MM.1S (cell line): ENCODE data around the gene STK10.

Experiments used
- DNase-seq: peaks from one replicate; pipeline ENCODE4 v3.0.0-alpha.2; 2015
- H2AFZ ChIP-seq: fragments of 300-600 bp; sonication (generic); 2 replicates; pipeline ENCODE4 v1.6.0; 2016; ENCODE audit warnings: antibody characterized with exemption, low read length
- H3F3A ChIP-seq: fragments of 300-600 bp; sonication (generic); 2 replicates; pipeline ENCODE4 v1.6.1; 2016; ENCODE audit warnings: mild to moderate bottlenecking, antibody characterized with exemption, low read length, moderate library complexity, mixed read lengths; ENCODE audit not compliant: insufficient read depth
- H3K27ac ChIP-seq: fragments of 300-600 bp; sonication (generic); 2 replicates; pipeline ENCODE4 v1.5.1; 2016; ENCODE audit warnings: mild to moderate bottlenecking, low read length
- H3K27me3 ChIP-seq: fragments of 300-600 bp; sonication (generic); replicated peaks from 2 replicates; pipeline ENCODE4 v1.6.0; 2016; ENCODE audit warnings: low read length; ENCODE audit not compliant: insufficient read depth
- H3K36me3 ChIP-seq: fragments of 300-600 bp; sonication (generic); replicated peaks from 2 replicates; pipeline ENCODE4 v1.6.1; 2016; ENCODE audit warnings: mild to moderate bottlenecking, low read length, mixed read lengths; ENCODE audit not compliant: insufficient read depth
- H3K4me1 ChIP-seq: fragments of 300-600 bp; sonication (generic); 2 replicates; pipeline ENCODE4 v1.6.1; 2016; ENCODE audit warnings: low read length, mixed read lengths
- H3K4me2 ChIP-seq: fragments of 300-600 bp; sonication (generic); 2 replicates; pipeline ENCODE4 v1.6.0; 2016; ENCODE audit warnings: low read depth, low read length
- H3K4me3 ChIP-seq: fragments of 300-600 bp; sonication (generic); 2 replicates; pipeline ENCODE4 v1.5.1; 2016; ENCODE audit warnings: low read length, mixed read lengths
- H3K79me2 ChIP-seq: fragments of 300-600 bp; sonication (generic); 2 replicates; pipeline ENCODE4 v1.6.1; 2016; ENCODE audit warnings: mixed run types, low read length, mixed read lengths
- H3K9ac ChIP-seq: fragments of 300-600 bp; sonication (generic); 2 replicates; pipeline ENCODE4 v1.6.1; 2016; ENCODE audit warnings: low read length, mixed read lengths
- H3K9me2 ChIP-seq: fragments of 300-600 bp; sonication (generic); replicated peaks from 2 replicates; pipeline ENCODE4 v1.6.1; 2016; ENCODE audit warnings: mild to moderate bottlenecking, low read length, mixed read lengths; ENCODE audit not compliant: insufficient read depth
- H3K9me3 ChIP-seq: fragments of 300-600 bp; sonication (generic); replicated peaks from 2 replicates; pipeline ENCODE4 v1.6.1; 2016; ENCODE audit warnings: mild to moderate bottlenecking, low read length, mixed read lengths; ENCODE audit not compliant: insufficient read depth
- H4K20me1 ChIP-seq: fragments of 300-600 bp; sonication (generic); 2 replicates; pipeline ENCODE4 v1.6.1; 2016; ENCODE audit warnings: mild to moderate bottlenecking, low read length, moderate library complexity, mixed read lengths; ENCODE audit not compliant: insufficient read depth
- EZH2 ChIP-seq: fragments of 300-600 bp; sonication (generic); optimal IDR thresholded peaks from 2 replicates; pipeline ENCODE3; 2017; ENCODE audit warnings: low read depth, mild to moderate bottlenecking, antibody characterized with exemption, low read length, mixed read lengths
- EZH2phosphoT487 ChIP-seq: fragments of 300-600 bp; sonication (generic); IDR thresholded peaks from 2 replicates; pipeline ENCODE4 v1.6.1; 2018; ENCODE audit warnings: antibody characterized with exemption, low read length
- TF ChIP-seq, protein P1 (sequence below): fragments of 300-600 bp; sonication (generic); IDR thresholded peaks from 2 replicates; pipeline ENCODE4 v1.5.1; 2016; ENCODE audit warnings: antibody characterized with exemption, low read length, mixed read lengths

The STK10 gene

GRCh38 chr5:172010278-172010677 is 177.7 kb downstream of the STK10 start:
- Histone ChIP-seq H3K27me3 (no peaks in the 10 kb centered on the region), H3K4me2 (no peak overlapping the region), H2AFZ (no peak overlapping the region), H3F3A (peaks cover 9% of the 10 kb centered on the region), H4K20me1 (no peaks in the 10 kb centered on the region), H3K36me3 (no peaks in the 10 kb centered on the region), H3K9ac (no peak overlapping the region), H3K9me3 (no peaks in the 10 kb centered on the region), H3K79me2 (peaks cover 20% of the 10 kb centered on the region), H3K9me2 (no peaks in the 10 kb centered on the region), H3K27ac (no peak overlapping the region), H3K4me3 (no peak overlapping the region), H3K4me1 (no peaks in the 10 kb centered on the region; the same call in 1 of the 2 replicates)
- TF ChIP-seq, protein P1, sequence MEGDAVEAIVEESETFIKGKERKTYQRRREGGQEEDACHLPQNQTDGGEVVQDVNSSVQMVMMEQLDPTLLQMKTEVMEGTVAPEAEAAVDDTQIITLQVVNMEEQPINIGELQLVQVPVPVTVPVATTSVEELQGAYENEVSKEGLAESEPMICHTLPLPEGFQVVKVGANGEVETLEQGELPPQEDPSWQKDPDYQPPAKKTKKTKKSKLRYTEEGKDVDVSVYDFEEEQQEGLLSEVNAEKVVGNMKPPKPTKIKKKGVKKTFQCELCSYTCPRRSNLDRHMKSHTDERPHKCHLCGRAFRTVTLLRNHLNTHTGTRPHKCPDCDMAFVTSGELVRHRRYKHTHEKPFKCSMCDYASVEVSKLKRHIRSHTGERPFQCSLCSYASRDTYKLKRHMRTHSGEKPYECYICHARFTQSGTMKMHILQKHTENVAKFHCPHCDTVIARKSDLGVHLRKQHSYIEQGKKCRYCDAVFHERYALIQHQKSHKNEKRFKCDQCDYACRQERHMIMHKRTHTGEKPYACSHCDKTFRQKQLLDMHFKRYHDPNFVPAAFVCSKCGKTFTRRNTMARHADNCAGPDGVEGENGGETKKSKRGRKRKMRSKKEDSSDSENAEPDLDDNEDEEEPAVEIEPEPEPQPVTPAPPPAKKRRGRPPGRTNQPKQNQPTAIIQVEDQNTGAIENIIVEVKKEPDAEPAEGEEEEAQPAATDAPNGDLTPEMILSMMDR: no peak
- no peak for TF ChIP-seq EZH2
- TF ChIP-seq EZH2phosphoT487: no peak
- DNase-seq: no peak

GRCh38 chr5:172009536-172010270 is 178.3 kb downstream of the STK10 start:
- Histone ChIP-seq H3K4me3 (no peak overlapping the region), H3K4me2 (no peak overlapping the region), H3K9me2 (no peaks in the 10 kb centered on the region), H3K9ac (no peak overlapping the region), H3K27ac (no peak overlapping the region), H3K4me1 (no peaks in the 10 kb centered on the region; the same call in 1 of the 2 replicates), H3K9me3 (no peaks in the 10 kb centered on the region), H2AFZ (no peak overlapping the region), H3F3A (peaks cover 9% of the 10 kb centered on the region), H4K20me1 (no peaks in the 10 kb centered on the region), H3K36me3 (no peaks in the 10 kb centered on the region), H3K27me3 (no peaks in the 10 kb centered on the region), H3K79me2 (peaks cover 26% of the 10 kb centered on the region)
- TF ChIP-seq EZH2phosphoT487 (no peak), EZH2 (no peak)
- TF ChIP-seq, protein P1: no peak
- DNase-seq: no peak

GRCh38 chr5:172008689-172009141 is 179.3 kb downstream of the STK10 start:
- Histone ChIP-seq H3K79me2 (peaks cover 36% of the 10 kb centered on the region), H3K4me3 (no peak overlapping the region), H3K4me1 (peaks cover 9% of the 10 kb centered on the region), H2AFZ (no peak overlapping the region), H3K27ac (no peak overlapping the region), H3K27me3 (no peaks in the 10 kb centered on the region), H3K9me3 (no peaks in the 10 kb centered on the region), H3K9me2 (no peaks in the 10 kb centered on the region), H3F3A (peaks cover 13% of the 10 kb centered on the region), H3K4me2 (no peak overlapping the region), H3K36me3 (no peaks in the 10 kb centered on the region), H3K9ac (no peak overlapping the region), H4K20me1 (no peaks in the 10 kb centered on the region)
- no peak for DNase-seq
- no peak for TF ChIP-seq EZH2
- TF ChIP-seq, protein P1: no peak
- TF ChIP-seq EZH2phosphoT487: no peak
